ENCODE results near the gene OOSP1. TPM values are rescaled to one million over a fixed set of nuclear protein-coding genes. Genes with fewer than 3 reads are reported as not detected.

OOSP1 gene
- not detected for total RNA-seq
- polyA plus RNA-seq = not detected
- long read RNA-seq, donor 1 = 0 reads
- long read RNA-seq, donor 2 = 0 reads

- WGBS, 5 donors = 50 to 60% (median 55%) methylated on average over 2 of the region's 2 CpGs
- intact Hi-C loops (cut with DNase I; ENCODE audit: low total_unique reads) = no loop called here
- TF ChIP-seq POLR2AphosphoS5 (IDR thresholded peaks at IDR 0.05) = no peak
- Histone ChIP-seq H3K27me3 (replicated peaks in 1 of 7) (no peaks in the 10 kb centered on the region), H3K4me1 (no peaks in the 10 kb centered on the region), H3K9me3 (no peaks in the 10 kb centered on the region), H3K4me3 (no peak within 1 kb of the TSS), H3K36me3 (no peaks in the 10 kb centered on the region), H3K27ac (no peak within 1 kb of the TSS)
- DNase-seq = no peak
Observed at GRCh38 chr11:59938132-59938531, at the start of gene OOSP1. TSS of gene OOSP1 (plus strand) at chr11:59938432. CDS start at chr11:59938455, 23 bp downstream.

GRCh38 chr11:59891781-59892181 lies 46.5 kb upstream of the OOSP1 start:
- Histone ChIP-seq H3K27me3 (replicated peaks in 1 of 7) (peaks cover 0 to 13% (median 0%) of the 10 kb centered on the region in 7 donors), H3K4me3 (no peak overlapping the region), H3K36me3 (no peaks in the 10 kb centered on the region), H3K27ac (no peak overlapping the region), H3K9me3 (peaks cover 0 to 55% (median 41%) of the 10 kb centered on the region in 8 donors), H3K4me1 (no peaks in the 10 kb centered on the region)
- TF ChIP-seq POLR2A (IDR thresholded peaks at IDR 0.05) = no peak
- TF ChIP-seq CTCF (IDR thresholded peaks at IDR 0.05 in 8 of 11, conservative IDR thresholded peaks at IDR 0.05 in 3 of 11) = no peak
- no peak for TF ChIP-seq POLR2AphosphoS5 (IDR thresholded peaks at IDR 0.05)
- intact Hi-C loops (cut with DNase I; ENCODE audit: low total_unique reads) = no loop called here
- 25 to 60% (median 39%) methylated on average over 3 to 4 of the region's 4 CpGs for WGBS, 5 donors
- no peak for DNase-seq

- peaks cover 0 to 13% (median 0%) of the 10 kb centered on the region in 7 donors for H3K27me3 ChIP-seq (replicated peaks in 1 of 7)
- no peak overlapping the region for H3K4me3 ChIP-seq
- no peak overlapping the region for H3K27ac ChIP-seq
- 83 to 100% (median 93%) methylated on average over 1 of the region's 1 CpG for WGBS, 5 donors
- no peaks in the 10 kb centered on the region for H3K36me3 ChIP-seq
- H3K4me1 ChIP-seq = no peaks in the 10 kb centered on the region
- DNase-seq = no peak
- TF ChIP-seq POLR2AphosphoS5 (IDR thresholded peaks at IDR 0.05) = no peak
- no peak for TF ChIP-seq POLR2A (IDR thresholded peaks at IDR 0.05)
- TF ChIP-seq CTCF (IDR thresholded peaks at IDR 0.05 in 8 of 11, conservative IDR thresholded peaks at IDR 0.05 in 3 of 11) = no peak
- intact Hi-C loops (cut with DNase I; ENCODE audit: low total_unique reads) = no loop called here
- peaks cover 0 to 34% (median 13%) of the 10 kb centered on the region in 8 donors for H3K9me3 ChIP-seq
Observed at GRCh38 chr11:59894616-59895015, 43.6 kb upstream of the OOSP1 start.

- H3K4me3 ChIP-seq = no peak overlapping the region
- no peak for DNase-seq
- no peak overlapping the region for H3K27ac ChIP-seq
- H3K36me3 ChIP-seq = no peaks in the 10 kb centered on the region
- H3K4me1 ChIP-seq = no peaks in the 10 kb centered on the region
- intact Hi-C loops (cut with DNase I; ENCODE audit: low total_unique reads) = no loop called here
- 93 to 96% (median 95%) methylated on average over 31 of the region's 31 CpGs for WGBS, 5 donors
- H3K27me3 ChIP-seq (replicated peaks in 1 of 7) = no peaks in the 10 kb centered on the region
- H3K9me3 ChIP-seq = peaks cover 0 to 7% (median 0%) of the 10 kb centered on the region in 8 donors
- TF ChIP-seq CTCF (IDR thresholded peaks at IDR 0.05 in 8 of 11, conservative IDR thresholded peaks at IDR 0.05 in 3 of 11) (no peak), POLR2AphosphoS5 (IDR thresholded peaks at IDR 0.05) (no peak), POLR2A (IDR thresholded peaks at IDR 0.05) (no peak)
Observed at GRCh38 chr11:59898046-59898445, 40.2 kb upstream of the OOSP1 start.

GRCh38 chr11:59898650-59899049 lies 39.6 kb upstream of the OOSP1 start:
- intact Hi-C loops (cut with DNase I; ENCODE audit: low total_unique reads) = no loop called here
- Histone ChIP-seq H3K4me3 (no peak overlapping the region), H3K4me1 (no peaks in the 10 kb centered on the region), H3K27me3 (replicated peaks in 1 of 7) (no peaks in the 10 kb centered on the region), H3K27ac (no peak overlapping the region), H3K9me3 (peaks cover 0 to 7% (median 0%) of the 10 kb centered on the region in 8 donors), H3K36me3 (no peaks in the 10 kb centered on the region)
- WGBS, 5 donors = 88 to 95% (median 93%) methylated on average over 7 of the region's 7 CpGs
- no peak for TF ChIP-seq POLR2A (IDR thresholded peaks at IDR 0.05)
- no peak for TF ChIP-seq CTCF (IDR thresholded peaks at IDR 0.05 in 8 of 11, conservative IDR thresholded peaks at IDR 0.05 in 3 of 11)
- TF ChIP-seq POLR2AphosphoS5 (IDR thresholded peaks at IDR 0.05) = no peak
- DNase-seq = no peak
